ENCODE data around the gene TRAF6. TPM values are rescaled to one million over a fixed set of nuclear protein-coding genes. Genes with fewer than 3 reads are reported as not detected.

Gene TRAF6
- total and polyA plus RNA-seq, 4 donors, result 2.4 to 7.8 (median 5.3) TPM

GRCh38 chr11:36469881-36470802 is 39.9 kb downstream of the TRAF6 start:
- TF ChIP-seq ZBTB33 (IDR thresholded peaks at IDR 0.05), result no peak
- TF ChIP-seq CTCF (IDR thresholded peaks at IDR 0.05; ENCODE audit: low read depth, low read length, missing input control), result no peak
- TF ChIP-seq RXRA (IDR thresholded peaks at IDR 0.05), result no peak
- TF ChIP-seq GABPA (IDR thresholded peaks at IDR 0.05 in 1 of 2, conservative IDR thresholded peaks at IDR 0.05 in 1 of 2), result no peak
- no peak for TF ChIP-seq FOXA2 (IDR thresholded peaks at IDR 0.05)
- TF ChIP-seq HNF4A (conservative IDR thresholded peaks at IDR 0.05), result no peak
- TF ChIP-seq SP1 (IDR thresholded peaks at IDR 0.05), result no peak
- TF ChIP-seq YY1 (IDR thresholded peaks at IDR 0.05), result no peak
- no peak for TF ChIP-seq EGR1 (IDR thresholded peaks at IDR 0.05; ENCODE audit: low read depth in 2 of 2)
- TF ChIP-seq MAX (IDR thresholded peaks at IDR 0.05), result no peak
- no peak for TF ChIP-seq JUND (IDR thresholded peaks at IDR 0.05)
- TF ChIP-seq ATF3 (IDR thresholded peaks at IDR 0.05), result no peak
- no peak for TF ChIP-seq HNF4G (IDR thresholded peaks at IDR 0.05)
- TF ChIP-seq TAF1 (conservative IDR thresholded peaks at IDR 0.05), result no peak
- no peak for TF ChIP-seq NR2F2 (IDR thresholded peaks at IDR 0.05)
- no peak for TF ChIP-seq FOXA1 (IDR thresholded peaks at IDR 0.05)
- no peak for TF ChIP-seq REST (IDR thresholded peaks at IDR 0.05)
- no peak for TF ChIP-seq RAD21 (IDR thresholded peaks at IDR 0.05)
- Histone ChIP-seq H3K4me3 (ENCODE audit: low read depth in 1 of 3, low read length in 3 of 3) (no peak overlapping the region), H3K9me3 (ENCODE audit: control insufficient read depth in 4 of 4, low read length in 3 of 4) (no peaks in the 10 kb centered on the region), H3K27ac (ENCODE audit: low read depth in 1 of 2, low read length in 2 of 2) (no peak overlapping the region), H3K36me3 (ENCODE audit: control insufficient read depth in 4 of 4, insufficient read depth in 3 of 4, low read depth in 1 of 4, low read length in 3 of 4) (no peaks in the 10 kb centered on the region), H3K4me1 (ENCODE audit: control insufficient read depth in 4 of 4, insufficient read depth in 4 of 4, low read length in 3 of 4) (no peaks in the 10 kb centered on the region), H3K27me3 (ENCODE audit: control insufficient read depth in 4 of 4, insufficient read depth in 4 of 4, low read length in 3 of 4) (no peaks in the 10 kb centered on the region), H3K9ac (ENCODE audit: low read depth in 1 of 2, low read length in 2 of 2) (no peak overlapping the region)
- 79% methylated on average over 5 of the region's 5 CpGs for WGBS
- DNase-seq (ENCODE audit: low spot score), result no peak
